Middle frontal gyrus (tissue), 1 donor: Measurements from ENCODE around the gene MRI1.

Experiments used
- DNase-seq: peaks from one replicate; pipeline ENCODE4 v3.0.0-alpha.2; 2015; ENCODE audit warnings: low spot score; ENCODE audit errors: extremely low spot score

The MRI1 gene

DNA sequence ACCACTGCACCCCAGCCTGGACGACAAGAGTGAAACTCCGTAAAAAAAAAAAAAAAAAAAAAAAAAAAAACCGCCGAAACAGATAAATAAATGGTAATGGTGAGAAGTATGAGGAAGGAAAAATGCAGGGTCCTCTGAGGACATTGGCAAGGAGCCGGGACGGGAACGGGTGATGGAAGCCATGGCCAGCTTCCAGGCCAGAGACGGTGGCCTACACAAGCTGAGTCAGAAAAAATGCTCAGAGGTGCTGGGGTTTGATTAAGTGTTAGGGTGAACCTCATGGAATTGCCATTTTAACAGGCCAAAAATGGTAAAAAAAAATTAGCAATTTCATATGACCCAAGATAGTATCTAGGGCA lies 30.1 kb downstream of the MRI1 start:
- DNase-seq = no peak

DNA sequence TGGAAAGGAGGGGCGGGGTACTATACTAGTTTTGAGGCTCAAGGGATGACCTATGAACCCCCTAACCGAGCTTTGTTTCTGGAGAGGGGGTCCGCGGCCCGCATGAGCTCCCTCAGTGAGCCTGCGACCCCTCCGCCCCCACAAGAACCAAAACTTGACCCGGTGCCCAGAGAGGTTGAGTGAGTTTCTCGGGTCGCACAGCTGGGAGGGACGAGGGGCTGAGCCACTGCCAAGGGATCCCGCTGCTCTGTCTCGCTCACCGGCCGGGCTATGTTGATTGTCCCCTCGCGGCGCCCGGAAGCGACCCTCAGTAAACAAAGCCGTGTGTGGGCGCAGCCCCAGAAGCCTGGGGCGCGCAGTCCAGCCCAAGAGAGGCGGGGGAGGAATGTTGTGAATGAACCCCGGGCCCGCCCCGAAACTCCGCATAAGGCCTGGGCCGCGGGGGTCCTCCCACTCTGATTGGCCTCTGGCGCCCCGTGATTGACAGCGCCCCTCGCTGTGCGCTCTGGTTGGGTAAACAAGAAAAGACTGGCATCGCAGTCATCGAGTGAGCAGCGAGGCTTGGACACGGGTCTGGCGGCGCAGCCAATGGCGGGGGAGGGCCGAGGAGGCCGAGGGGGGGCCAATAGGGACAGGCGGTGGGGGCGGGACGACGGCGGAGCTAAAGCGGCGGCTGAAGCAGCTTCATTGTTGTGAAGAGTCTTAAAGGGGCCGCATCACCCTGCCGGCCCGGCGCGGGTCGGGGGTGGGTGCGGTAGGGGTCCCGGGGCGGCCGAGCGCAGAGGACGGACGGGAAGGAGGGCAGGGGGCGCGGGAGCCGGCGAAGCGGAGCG lies 30.7 kb downstream of the MRI1 start, which contains the start of gene ZSWIM4:
TSS of gene ZSWIM4 (plus strand) at position 687 of the 833 bp plus-strand sequence. CDS start 206 bp downstream, outside the sequence.
- DNase-seq = peak; percentile 97

DNA sequence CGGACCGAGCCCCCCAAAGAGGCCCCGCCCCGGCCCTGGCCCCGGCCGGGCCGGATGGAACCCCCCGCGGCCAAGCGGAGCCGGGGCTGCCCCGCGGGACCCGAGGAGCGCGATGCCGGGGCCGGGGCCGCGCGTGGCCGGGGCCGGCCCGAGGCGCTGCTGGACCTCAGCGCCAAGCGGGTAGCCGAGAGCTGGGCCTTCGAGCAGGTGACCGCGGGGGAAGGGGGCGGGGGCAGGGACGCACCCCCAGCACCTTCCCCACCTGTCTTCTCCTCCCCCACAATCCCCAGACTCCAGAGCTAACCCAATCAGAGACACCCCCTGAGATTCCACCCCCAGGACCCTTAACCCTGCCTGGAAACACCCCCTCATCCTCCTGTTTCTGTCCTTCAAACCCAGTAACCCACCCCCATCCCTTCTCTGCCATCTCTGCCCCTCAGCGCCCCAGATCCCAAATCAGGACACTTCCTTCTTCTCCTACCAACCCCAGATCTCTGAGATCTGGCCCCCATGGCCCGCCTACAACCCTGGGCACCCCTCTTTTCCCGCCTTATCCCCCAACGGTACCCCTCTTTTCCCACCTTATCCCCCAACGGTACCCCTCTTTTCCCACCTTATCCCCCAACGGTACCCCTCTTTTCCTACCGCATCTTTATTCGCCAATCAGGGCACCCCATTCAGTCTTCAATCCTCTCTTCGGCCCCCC lies 31.4 kb downstream of the MRI1 start:
- DNase-seq = no peak

DNA sequence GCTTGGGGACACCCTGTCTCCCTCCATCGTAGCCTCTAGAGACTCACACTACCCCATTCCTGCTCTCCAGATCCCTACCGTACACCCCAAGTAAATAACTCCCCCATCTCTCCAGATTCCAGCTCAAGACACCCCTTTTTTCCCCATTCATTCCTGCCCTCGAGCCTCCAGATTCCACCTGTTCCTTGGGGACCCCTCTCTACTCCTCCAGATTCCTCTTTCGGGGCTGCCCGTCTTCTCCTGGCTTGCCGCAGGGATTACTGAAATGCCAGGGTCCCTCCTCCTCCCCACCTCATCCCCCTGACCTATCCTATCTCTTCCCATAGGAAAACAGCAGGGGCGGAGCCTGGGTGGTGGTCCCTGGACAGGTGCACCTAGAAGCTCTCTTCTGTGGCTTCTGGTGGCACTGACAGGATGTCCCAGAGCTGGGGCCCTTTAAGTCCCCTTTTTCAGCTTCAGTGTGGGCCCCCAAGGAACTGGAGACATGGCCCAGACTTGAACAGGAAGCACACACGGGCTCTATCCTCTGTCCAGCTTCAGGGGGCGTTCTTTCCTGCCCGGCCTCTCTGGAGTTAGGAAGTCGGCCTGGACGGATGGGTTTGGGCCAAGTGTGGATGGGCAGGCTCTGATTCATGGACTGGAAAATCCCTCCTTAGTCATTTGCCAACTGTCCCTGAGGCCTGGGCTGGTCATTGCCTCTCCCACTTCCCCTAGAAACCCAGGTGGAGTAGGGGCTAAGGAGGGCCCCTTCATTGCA lies 32.2 kb downstream of the MRI1 start:
- DNase-seq = no peak

DNA sequence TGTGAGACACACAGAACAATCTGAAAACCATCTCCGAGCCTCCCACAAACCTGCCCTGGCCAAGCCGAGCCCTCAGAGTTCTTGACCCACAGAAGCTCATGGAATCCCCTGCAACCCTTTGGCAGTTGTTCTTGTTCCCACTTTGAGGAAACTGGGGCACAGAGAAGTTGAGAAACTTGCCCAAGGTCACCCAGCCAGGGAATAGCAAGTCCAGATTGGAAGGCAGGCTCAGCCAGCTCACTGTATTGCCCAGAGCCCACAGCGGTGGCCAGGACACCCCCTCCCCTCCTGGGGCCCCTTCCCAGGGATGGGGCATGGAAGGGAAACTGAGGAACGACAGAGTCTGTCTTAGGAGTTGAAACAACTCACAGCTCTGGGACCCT lies 32.7 kb downstream of the MRI1 start:
- no peak for DNase-seq

- DNase-seq = no peak
Measured at GRCh38 chr19:13797870-13798269, 33.5 kb downstream of the MRI1 start.

GRCh38 chr19:13799669-13800068 lies 35.3 kb downstream of the MRI1 start:
- DNase-seq = no peak

DNA sequence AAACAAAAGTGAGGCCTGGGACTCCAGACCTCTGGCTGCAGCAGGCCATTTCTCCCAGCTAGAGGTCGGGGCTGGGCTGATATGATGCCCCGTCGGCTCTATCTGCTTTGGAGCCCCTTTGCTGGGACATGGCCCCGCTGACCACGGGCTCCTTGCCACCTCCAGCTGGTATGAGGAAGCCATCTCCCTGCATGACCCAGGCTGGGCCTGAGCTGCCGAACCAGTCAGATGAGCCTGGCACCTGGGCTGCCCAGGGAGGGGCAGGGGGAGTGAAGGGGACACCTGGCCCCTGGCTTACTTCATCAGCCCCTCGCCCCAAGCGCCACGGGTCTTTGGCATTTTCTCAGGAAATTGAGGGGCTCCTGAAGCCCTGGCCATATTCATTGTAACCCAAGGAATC lies 38.7 kb downstream of the MRI1 start:
- DNase-seq = no peak

DNA sequence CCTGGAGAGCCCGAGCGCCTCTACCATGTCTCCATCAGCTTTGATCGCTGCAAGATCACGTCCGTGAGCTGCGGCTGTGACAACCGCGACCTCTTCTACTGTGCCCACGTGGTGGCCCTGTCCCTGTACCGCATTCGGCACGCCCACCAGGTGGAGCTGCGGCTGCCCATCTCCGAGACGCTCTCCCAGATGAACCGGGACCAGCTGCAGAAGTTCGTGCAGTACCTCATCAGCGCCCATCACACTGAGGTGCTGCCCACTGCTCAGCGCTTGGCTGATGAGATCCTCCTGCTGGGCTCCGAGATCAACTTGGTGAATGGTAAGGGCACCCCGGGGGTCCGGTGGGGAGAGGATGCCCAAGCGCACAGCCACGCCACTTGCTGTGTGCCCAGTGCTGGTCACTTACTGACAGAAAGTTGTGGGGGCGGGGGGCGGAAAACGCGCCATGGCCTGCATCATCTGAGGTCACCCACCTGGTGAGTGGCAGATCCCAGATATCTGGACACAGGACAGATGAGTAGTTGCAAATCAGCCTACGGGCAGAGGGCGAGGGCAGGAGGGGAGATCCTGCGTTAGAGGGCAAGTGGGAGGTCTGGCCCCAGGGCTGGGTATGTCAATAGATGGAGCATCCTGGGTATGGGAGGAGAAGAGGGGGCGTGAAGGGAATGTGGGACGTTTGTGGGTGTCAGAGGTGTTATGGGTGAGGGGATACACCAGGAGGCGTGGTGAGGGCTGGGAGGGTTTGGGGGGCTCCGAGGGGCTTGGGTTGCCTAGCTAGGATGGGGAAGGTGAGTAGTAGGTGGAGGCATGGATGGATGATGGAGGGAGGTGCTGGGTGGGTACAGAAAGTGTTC lies 40.7 kb downstream of the MRI1 start:
- no peak for DNase-seq

DNA sequence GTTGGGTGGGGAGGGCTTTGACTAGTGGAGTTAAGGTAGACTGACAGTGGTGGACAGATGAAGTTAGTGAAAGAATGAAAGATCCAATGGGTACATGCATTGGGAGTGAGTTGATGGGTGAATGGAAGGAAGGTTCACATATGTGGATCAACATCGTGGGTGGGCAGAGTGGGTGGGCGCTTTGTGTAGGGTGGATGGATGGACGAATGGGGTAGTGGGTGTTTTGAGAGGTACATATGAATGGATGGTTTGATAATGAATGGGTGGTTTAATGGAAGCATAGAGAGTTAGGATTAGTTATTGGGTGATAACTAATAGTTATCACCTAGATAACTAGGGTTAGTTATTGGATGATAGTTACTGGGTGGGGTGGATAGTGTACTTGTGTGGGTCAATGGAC lies 42.4 kb downstream of the MRI1 start:
- DNase-seq = no peak

GRCh38 chr19:13807421-13808021 lies 43.2 kb downstream of the MRI1 start:
- no peak for DNase-seq

GRCh38 chr19:13808856-13809255 lies 44.5 kb downstream of the MRI1 start:
- DNase-seq = no peak

DNA sequence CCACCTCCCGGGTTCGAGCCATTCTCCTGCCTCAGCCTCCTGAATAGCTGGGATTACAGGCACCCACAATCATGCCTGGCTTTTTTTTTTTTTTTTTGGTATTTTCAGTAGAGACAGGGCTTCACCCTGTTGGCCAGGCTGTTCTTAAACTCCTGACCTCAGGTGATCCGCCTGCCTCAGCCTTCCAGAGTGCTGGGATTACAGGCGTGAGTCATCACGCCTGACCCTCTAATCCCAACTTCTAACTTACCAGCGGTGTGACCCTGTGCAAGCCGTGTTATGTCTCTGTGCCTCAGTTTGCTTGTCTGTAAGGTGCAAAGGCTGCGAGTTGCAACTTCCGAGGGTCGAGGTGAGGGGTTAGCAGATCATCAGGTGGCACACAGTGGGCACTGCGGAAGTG lies 48.2 kb downstream of the MRI1 start:
- DNase-seq = no peak

DNA sequence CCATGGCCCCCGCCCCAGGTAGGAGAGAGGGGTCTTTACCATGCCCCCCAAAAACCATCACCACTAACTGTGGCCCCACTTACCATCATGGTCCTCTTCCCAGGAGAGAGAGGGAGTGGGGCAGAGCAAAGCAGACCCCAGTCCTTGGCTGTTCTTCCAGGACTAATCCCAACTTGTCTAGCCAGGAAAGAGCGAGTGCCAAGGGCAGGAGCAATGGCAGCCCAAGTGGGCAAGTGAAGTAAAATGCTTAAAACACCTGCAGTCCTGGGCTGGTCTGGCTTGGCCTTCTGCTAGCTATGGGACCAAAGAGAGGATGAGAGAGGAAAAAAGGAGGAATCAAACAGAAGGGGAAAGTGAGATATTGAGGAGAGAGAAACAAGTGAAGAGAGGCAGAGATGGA lies 48.8 kb downstream of the MRI1 start:
- DNase-seq = no peak

DNA sequence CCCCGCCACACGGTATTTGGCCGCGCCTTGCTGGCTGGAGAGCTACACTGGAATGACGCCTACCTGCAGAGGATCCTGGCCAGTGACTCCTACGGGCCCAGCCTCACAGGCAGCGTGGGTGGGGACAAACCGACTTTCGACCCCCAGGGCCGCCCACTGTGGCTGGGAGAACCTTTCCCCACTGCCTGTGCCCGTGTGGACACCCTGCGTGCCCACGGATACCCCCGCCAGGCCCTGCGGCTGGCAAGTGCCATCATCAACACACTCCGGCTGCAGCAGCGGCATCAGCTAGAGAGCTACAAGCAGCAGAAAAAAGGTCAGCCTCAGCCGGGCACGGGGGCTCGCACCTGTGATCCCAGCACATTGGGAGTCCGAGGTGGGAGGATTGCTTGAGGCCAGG lies 50.2 kb downstream of the MRI1 start:
- no peak for DNase-seq

DNA sequence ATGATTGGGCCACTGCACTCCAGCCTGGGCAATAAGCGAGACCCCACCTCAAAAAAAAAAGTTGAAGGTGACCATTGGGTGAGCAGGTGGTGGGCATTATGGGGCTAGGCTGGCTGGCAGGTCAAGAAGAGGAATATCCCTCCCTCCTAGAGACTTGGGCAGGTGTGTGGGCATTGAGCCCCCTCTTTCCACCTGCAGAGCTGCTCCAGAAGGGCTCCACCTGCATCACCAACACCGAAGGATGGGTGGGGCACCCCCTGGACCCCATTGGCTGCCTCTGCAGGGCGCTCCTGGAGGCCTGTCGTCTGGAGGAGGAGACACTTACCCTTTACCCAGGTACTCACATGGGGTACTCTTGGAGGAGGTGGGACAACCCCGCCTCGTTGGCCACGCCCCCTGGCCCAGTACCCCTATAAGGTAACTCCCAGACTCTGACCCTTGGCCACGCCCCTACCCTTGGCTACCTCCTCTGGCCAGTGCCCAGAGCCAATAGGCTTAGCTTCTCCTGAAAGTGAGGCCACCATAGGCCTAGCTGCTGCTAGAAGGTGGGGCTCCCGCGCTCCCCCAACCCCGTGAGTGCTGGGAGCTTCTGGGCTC lies 52.8 kb downstream of the MRI1 start:
- DNase-seq = no peak

- DNase-seq = no peak
Measured at GRCh38 chr19:13817615-13818371, 53.5 kb downstream of the MRI1 start.

DNA sequence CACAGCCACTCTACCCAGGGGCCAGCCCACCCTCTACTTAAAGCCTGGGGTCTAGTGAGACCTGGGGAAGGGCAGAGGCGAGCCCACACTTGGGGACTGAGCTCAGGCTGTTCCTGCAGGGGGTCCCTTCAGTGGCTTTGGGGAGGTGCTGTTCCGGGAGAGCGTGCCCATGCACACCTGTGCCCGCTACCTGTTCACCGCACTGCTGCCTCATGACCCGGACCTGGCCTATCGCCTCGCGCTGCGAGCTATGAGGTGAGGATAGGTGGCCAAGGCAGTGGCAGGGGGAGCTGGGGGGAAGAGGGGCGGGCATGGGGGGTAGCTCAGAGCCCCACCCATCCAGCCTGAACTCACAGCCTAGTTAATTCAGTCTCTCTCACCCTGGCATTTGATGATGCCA lies 54.9 kb downstream of the MRI1 start:
- no peak for DNase-seq

DNA sequence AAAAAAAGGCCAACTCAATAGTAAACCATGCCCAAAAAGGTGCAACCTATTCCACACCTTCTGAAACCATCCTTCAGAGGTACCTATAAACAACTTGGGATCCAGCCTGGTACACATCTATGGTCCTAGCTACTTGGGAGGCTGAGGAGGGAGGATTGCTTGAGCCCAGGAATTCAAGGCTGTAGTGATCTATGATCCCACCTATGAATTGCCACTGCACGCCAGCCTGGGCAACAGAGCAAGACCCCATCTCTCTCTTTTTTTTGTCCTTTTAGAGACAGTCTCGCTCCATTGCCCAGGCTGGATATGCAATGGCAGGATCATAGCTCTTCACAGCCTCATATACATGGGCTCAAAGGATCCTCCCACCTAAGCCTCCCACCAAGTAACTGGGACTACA lies 57.0 kb downstream of the MRI1 start:
- DNase-seq = no peak

DNA sequence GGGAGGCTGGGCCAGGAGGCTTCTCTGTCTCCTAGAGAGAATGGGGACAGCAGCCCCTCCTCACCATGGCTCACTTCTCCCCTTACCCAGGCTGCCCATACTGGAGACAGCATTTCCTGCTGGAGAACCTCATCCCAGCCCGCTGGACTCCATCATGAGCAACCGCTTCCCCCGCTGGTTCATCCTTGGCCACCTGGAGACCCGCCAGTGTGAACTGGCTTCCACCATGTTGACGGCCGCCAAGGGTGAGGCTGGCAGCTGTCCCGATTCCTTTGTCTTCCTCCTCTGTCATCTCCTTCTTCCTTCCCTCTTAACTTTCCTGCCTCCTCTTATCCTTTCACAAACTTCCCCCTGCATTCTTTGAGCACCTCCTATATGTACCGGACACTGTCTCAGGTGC lies 58.9 kb downstream of the MRI1 start:
- DNase-seq = no peak
